HG03139 (cell line): ENCODE results near the gene CMTM2.
"Not testable (repeated sequence)": the region's sequence is repeated elsewhere in the genome, so short reads cannot be mapped to it uniquely, and the experiment has no call there.

Experiments
- ATAC-seq: cut with Tn5 transposase; IDR thresholded peaks from one replicate; pipeline ENCODE4 v1.9.1; 2021; ENCODE audit not compliant: unreplicated experiment

The CMTM2 gene

DNA sequence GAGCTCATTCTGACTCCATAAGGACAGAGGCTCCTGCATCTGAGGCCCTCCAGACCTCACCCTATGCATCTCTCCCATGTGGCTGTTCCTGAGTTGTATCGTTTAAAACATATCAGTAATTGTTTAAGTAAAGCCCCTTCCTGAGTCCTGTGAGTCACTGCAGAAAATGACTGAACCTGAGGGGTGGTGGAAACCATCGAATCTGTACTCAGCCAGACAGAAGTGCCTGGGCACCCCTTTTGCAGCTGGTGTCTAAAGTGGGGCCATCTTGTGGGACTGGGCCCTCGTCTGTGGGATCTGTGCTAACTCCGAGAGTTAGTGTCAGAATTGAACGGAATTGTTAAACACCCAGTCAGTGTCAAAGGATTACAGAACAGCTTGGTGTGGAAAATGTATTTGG is 50.6 kb downstream of the CMTM2 start:
- ATAC-seq: no peak

GRCh38 chr16:66630561-66631260 is 51.4 kb downstream of the CMTM2 start:
- ATAC-seq: not testable (repeated sequence)

- ATAC-seq: not testable (repeated sequence)
Measured at GRCh38 chr16:66631558-66631957, 52.3 kb downstream of the CMTM2 start.

GRCh38 chr16:66634527-66635196 is 55.4 kb downstream of the CMTM2 start:
- ATAC-seq: no peak

GRCh38 chr16:66635406-66635805 is 56.1 kb downstream of the CMTM2 start:
- ATAC-seq: no peak

- ATAC-seq: no peak
Measured at GRCh38 chr16:66636199-66636598, 56.9 kb downstream of the CMTM2 start.

DNA sequence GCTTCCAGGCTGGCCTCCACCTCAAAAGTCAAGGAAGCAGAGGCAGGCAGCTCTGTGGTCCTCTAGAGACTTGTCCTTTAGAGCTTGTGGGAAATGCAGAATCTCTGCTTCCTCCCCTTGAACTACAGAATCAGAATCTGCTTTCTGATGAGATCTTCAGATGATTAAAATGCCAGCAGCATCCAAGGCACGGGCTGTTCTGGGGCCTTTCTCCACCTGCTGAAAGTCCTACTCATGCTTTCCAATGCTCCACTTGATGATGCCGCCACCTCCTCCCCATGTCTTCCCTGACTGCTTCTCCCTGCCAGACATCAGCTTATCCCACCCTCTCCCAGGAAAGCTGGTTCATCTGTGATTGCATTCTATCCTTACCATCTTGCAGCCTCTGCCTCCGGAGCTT is 58.5 kb downstream of the CMTM2 start:
- no peak for ATAC-seq
